Measurements from ENCODE around the gene MBIP. TPM values are rescaled to one million over a fixed set of nuclear protein-coding genes. Genes with fewer than 3 reads are reported as not detected.
A peak's percentile ranks its signal among the peaks of the same experiment; 100 is the strongest.

MBIP gene
- total RNA-seq, 6 experiments from 2014 or later = 18.5 to 24.5 (median 21.8) TPM

- H3K27me3 Mint-ChIP-seq (ENCODE audit: insufficient read depth) = peaks cover 19% of the 10 kb centered on the region
- peak overlapping the region; percentile 60 for H3K4me3 Mint-ChIP-seq
- peaks cover 8% of the 10 kb centered on the region for H3K4me1 Mint-ChIP-seq (ENCODE audit: low read depth)
- H3K27ac Mint-ChIP-seq = no peak overlapping the region
- TF ChIP-seq CTCF (IDR thresholded peaks at IDR 0.05) = no peak
- no peaks in the 10 kb centered on the region for H3K9me3 Mint-ChIP-seq
- no peaks in the 10 kb centered on the region for H3K36me3 Mint-ChIP-seq (ENCODE audit: low read depth)
- DNase-seq = no peak
Observed at GRCh38 chr14:36271939-36272907, 48.2 kb downstream of the MBIP start.

GRCh38 chr14:36271222-36271621 is 49.2 kb downstream of the MBIP start:
- Mint-ChIP-seq H3K27me3 (ENCODE audit: insufficient read depth) (peaks cover 19% of the 10 kb centered on the region), H3K27ac (no peak overlapping the region), H3K36me3 (ENCODE audit: low read depth) (no peaks in the 10 kb centered on the region), H3K9me3 (no peaks in the 10 kb centered on the region), H3K4me3 (no peak overlapping the region), H3K4me1 (ENCODE audit: low read depth) (peaks cover 8% of the 10 kb centered on the region)
- no peak for DNase-seq
- no peak for TF ChIP-seq CTCF (IDR thresholded peaks at IDR 0.05)

GRCh38 chr14:36270191-36270590 is 50.2 kb downstream of the MBIP start:
- Mint-ChIP-seq H3K27me3 (ENCODE audit: insufficient read depth) (peaks cover 19% of the 10 kb centered on the region), H3K4me1 (ENCODE audit: low read depth) (peaks cover 8% of the 10 kb centered on the region), H3K27ac (no peak overlapping the region), H3K9me3 (no peaks in the 10 kb centered on the region), H3K36me3 (ENCODE audit: low read depth) (no peaks in the 10 kb centered on the region), H3K4me3 (no peak overlapping the region)
- no peak for DNase-seq
- no peak for TF ChIP-seq CTCF (IDR thresholded peaks at IDR 0.05)

- no peak for DNase-seq
- H3K27ac Mint-ChIP-seq = no peak overlapping the region
- H3K4me3 Mint-ChIP-seq = no peak overlapping the region
- H3K4me1 Mint-ChIP-seq (ENCODE audit: low read depth) = peaks cover 8% of the 10 kb centered on the region
- H3K9me3 Mint-ChIP-seq = no peaks in the 10 kb centered on the region
- no peaks in the 10 kb centered on the region for H3K36me3 Mint-ChIP-seq (ENCODE audit: low read depth)
- TF ChIP-seq CTCF (IDR thresholded peaks at IDR 0.05) = no peak
- peaks cover 15% of the 10 kb centered on the region for H3K27me3 Mint-ChIP-seq (ENCODE audit: insufficient read depth)
Observed at GRCh38 chr14:36268121-36268520, 52.3 kb downstream of the MBIP start.

- no peak for TF ChIP-seq CTCF (IDR thresholded peaks at IDR 0.05)
- Mint-ChIP-seq H3K27ac (no peak overlapping the region), H3K36me3 (ENCODE audit: low read depth) (no peaks in the 10 kb centered on the region), H3K4me1 (ENCODE audit: low read depth) (no peaks in the 10 kb centered on the region), H3K27me3 (ENCODE audit: insufficient read depth) (peaks cover 3% of the 10 kb centered on the region; the same call in 1 of the 2 replicates), H3K9me3 (no peaks in the 10 kb centered on the region), H3K4me3 (no peak overlapping the region)
- DNase-seq = no peak
Observed at GRCh38 chr14:36264595-36264994, 55.8 kb downstream of the MBIP start.
